HG03442 (cell line): ENCODE measurements around the gene SBK2.

Experiments
- ATAC-seq: cut with Tn5 transposase; IDR thresholded peaks from one replicate; pipeline ENCODE4 v1.9.1; 2021; ENCODE audit warnings: mild to moderate bottlenecking, moderate library complexity; ENCODE audit not compliant: unreplicated experiment

SBK2 gene

GRCh38 chr19:55559684-55560083 lies 22.8 kb upstream of the SBK2 start:
- no peak for ATAC-seq

GRCh38 chr19:55554741-55555152 lies 17.8 kb upstream of the SBK2 start:
- no peak for ATAC-seq

DNA sequence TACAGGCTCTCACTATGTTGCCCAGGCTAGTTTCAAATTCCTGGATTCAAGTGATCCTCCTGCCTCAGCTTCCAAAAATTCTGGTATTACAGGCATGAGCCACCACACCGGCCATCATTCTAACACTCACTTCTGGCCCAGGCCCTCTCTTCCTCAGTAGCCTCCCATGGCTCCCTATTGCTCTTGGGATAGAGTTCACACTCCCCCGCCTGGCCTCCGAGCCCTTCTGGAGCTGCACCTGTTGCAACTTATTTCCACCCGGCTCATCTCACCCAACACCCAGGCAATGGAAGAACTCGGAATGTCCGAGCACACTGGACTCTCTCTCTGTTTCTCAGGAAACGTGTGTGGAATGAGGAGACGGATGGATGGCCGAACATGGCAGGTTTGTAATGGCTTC lies 17.4 kb upstream of the SBK2 start:
- ATAC-seq = no peak

DNA sequence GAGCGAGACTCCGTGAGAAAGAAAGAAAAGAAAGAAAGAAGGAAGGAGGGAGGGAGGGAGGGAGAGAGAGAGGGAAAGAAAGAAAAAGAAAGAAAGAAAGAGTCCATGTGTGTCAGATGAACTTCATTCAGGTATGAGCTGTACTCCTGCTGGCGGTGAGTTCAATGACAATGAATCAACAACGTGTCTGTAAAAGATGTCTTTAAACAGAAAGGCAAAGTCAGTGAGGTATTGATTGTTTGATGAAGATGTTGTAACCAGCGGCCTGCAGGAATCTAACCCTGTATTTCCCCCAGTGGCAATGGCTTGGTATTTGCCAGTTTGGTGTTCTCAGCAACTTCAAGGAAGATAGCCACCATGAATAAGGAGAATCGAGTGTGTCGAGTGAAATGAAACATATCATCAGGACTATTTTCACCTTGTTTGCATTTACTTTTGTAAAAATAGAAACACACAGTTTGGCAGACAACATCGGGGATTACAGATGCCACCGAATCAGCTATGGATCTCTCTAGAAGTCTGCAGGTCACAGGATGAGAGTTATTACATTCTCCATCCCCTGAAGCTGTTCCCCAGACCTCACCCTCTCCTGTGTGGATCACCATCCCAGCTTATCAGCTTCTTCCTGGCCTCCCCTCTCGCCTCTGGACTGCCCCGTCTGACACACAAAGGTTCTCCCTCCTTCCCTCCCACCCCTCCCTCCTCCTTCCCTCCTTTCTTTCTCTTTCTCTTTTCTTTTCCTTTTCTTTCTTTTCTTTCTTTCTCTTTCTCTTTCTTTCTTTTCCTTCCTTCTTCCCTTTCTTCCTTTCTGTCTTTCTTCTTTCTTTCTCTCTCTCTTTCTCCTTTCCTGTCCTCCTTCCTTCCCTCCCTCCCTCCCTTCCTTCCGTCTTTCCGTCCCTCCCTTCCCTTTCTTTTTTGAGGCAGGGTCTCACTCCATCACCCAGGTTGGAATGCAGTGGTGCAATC lies 16.6 kb upstream of the SBK2 start:
- no peak for ATAC-seq

DNA sequence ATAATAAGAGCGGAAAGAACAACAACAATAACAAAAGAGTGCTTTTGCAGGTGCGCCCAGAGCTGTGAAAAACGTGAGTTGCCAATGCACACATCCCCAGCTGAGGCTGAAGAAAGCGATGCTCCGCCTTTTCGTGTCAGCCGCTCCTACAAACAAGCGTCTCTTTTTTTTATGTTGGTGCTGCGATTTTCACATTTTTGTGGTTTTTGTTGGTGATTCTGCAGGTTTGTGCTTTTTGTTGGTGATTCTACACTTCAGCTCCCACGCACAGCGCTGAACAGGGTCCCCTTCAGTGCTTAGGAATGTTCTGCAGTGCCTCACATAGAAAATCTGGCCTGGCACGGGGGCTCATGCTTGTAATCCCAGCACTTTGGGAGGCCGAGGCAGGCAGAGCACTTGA lies 15.7 kb upstream of the SBK2 start:
- no peak for ATAC-seq

GRCh38 chr19:55552206-55552605 lies 15.3 kb upstream of the SBK2 start:
- no peak for ATAC-seq

- no peak for ATAC-seq
Observed at GRCh38 chr19:55550321-55550650, 13.4 kb upstream of the SBK2 start.

DNA sequence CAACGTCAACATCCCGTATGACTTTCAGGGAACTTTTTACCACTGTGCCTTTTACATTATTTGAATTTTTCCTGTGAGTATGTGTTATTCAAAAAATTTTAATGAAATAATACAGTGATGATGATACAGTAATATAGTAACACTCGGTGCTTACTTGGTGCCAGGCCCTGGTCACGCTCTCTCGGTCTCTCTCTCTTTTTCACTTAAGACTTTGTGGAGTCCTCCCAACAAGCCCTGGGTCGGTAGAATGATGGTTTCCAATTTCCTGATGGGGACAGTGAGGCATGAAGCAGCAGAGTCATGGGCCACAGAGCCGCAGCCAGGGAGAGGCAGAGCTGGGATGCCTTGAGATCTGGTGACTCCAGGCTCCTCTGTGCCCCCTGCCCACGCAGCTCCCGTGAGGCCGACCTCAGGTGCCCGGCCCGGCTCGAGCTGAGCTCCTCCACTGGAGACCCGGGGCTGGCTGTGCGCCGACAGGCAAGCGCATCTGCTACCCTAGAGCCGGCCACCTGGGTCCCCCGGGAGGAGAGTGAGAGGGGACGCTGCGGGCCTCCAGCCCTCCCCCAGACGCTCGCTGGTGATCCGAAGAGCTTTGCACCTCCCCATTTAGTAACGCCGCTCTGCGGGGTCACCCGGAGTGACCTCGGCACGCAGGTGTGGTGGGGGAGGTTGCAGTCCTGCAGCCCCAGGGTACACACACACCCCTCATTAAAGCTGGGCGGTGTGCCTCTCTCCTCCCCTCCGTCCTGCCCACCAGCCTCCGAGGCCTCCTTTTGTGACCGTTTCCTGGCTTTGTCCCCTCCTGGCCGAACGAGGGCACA lies 12.8 kb upstream of the SBK2 start:
- no peak for ATAC-seq

- ATAC-seq = no peak
Observed at GRCh38 chr19:55546822-55547614, 10.1 kb upstream of the SBK2 start.

GRCh38 chr19:55546011-55546410 lies 9.1 kb upstream of the SBK2 start:
- no peak for ATAC-seq

- ATAC-seq = no peak
Observed at GRCh38 chr19:55545443-55545842, 8.5 kb upstream of the SBK2 start, which contains the start of gene SBK3. Gene SBK3 (minus strand): TSS chr19:55545543. CDS start chr19:55545543, 0 bp downstream.

DNA sequence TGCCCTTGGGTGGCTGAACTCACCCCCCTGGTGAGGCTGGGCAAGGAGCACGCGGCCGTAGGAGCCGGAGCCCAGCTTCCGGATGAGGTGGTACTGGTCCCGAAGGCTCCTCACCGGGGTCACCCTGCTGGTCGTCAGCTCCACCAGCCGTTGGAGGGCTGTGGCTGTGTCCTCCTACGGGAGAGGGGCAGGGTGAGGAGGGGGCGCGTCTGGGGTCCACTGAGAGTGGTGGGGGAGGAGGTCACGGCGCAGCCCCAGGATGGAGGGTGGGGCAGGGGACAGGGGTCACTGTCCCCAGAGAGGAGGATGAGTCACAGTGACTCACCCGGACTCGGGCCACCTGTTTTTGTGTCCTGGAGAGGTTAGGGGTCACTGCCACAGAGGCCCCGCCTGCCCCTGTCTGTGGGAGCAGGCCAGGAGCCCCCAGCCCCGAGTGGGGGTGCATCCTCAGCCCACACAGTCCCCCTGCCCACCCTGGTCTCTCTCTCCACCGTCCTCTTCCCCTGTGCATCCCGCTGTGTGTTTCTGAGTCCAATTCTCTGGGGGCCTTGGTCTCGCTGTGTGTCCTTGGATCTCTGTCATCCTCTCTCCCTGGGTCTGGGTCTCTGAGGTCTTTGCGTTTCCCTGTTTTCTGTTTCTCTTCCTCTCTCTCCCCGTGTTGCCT lies 8.0 kb upstream of the SBK2 start:
- ATAC-seq = no peak

- ATAC-seq = no peak
Observed at GRCh38 chr19:55544014-55544413, 7.1 kb upstream of the SBK2 start.

- ATAC-seq = no peak
Observed at GRCh38 chr19:55543567-55543966, 6.6 kb upstream of the SBK2 start.

GRCh38 chr19:55542292-55542855 lies 5.4 kb upstream of the SBK2 start:
- no peak for ATAC-seq

DNA sequence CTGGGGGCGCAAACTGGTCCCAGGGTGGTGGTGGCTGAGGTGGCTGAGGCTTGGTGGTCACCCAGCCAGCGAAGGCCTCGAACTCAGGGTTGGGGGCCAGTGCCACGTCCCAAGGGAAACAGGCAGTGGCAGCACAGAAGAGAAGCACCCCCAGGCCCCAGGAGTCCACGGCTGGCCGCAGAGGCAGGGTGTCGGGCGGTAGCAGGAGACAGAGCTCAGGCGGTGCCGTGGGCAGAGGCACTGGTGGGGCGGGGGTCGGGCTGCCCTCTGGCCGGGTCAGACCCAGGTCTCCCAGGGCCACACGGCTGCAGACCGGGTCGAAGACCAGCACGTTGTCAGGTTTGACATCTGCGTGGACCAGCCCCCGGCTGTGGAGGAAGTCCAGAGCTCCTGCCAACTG lies 4.2 kb upstream of the SBK2 start:
- no peak for ATAC-seq

DNA sequence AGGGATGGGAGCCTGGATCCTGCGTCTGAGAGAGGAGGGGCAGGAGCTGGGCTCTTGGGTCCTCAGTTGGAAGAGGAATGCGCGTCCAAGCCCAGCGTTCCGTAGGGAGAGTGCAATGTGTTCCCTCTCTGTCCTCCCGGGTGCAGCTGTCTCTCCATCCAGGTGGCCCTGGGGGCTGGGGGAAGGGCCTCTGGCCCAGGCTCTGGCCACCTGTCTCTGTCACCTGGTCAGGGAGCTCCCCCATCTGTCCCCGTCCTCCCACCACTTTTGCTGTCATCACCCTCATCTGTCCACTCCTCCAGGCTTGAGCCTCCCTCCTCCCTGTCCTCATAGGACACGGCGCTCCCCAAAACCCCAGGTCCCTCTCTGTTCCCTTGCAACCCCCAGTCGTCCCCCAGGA lies 3.7 kb upstream of the SBK2 start:
- no peak for ATAC-seq

GRCh38 chr19:55539090-55539984 lies 2.4 kb upstream of the SBK2 start:
- no peak for ATAC-seq

- ATAC-seq = no peak
Observed at GRCh38 chr19:55538132-55538531, 1.2 kb upstream of the SBK2 start.
